ENCODE results near the gene TCEA3. TPM values are rescaled to one million over a fixed set of nuclear protein-coding genes. Genes with fewer than 3 reads are reported as not detected.
A peak's percentile ranks its signal among the peaks of the same experiment; 100 is the strongest.

TCEA3 gene
- total RNA-seq, 1 experiment from 2014 or later: not detected

GRCh38 chr1:23368562-23369334 is 55.8 kb downstream of the TCEA3 start:
- Histone ChIP-seq H3K9me3 (peaks cover 29% of the 10 kb centered on the region), H3K36me3 (peaks cover 36% of the 10 kb centered on the region), H3K4me3 (peak overlapping the region; percentile 74), H3K27me3 (no peaks in the 10 kb centered on the region)
- DNase-seq: peak; percentile 93

- Histone ChIP-seq H3K36me3 (peaks cover 44% of the 10 kb centered on the region), H3K27me3 (no peaks in the 10 kb centered on the region), H3K4me3 (peak overlapping the region; percentile 74), H3K9me3 (peaks cover 36% of the 10 kb centered on the region)
- DNase-seq: peak; percentile 99
These were observed 56.6 kb downstream of the TCEA3 start for GRCh38 chr1:23367791-23368561.

- DNase-seq: no peak
- Histone ChIP-seq H3K4me3 (peak overlapping the region; percentile 74), H3K27me3 (no peaks in the 10 kb centered on the region), H3K9me3 (peaks cover 42% of the 10 kb centered on the region), H3K36me3 (peaks cover 49% of the 10 kb centered on the region)
These were observed 57.1 kb downstream of the TCEA3 start for GRCh38 chr1:23367451-23367790.

GRCh38 chr1:23366598-23366997 is 58.0 kb downstream of the TCEA3 start:
- H3K36me3 ChIP-seq: peaks cover 58% of the 10 kb centered on the region
- no peak for DNase-seq
- no peak overlapping the region for H3K4me3 ChIP-seq
- H3K9me3 ChIP-seq: peaks cover 50% of the 10 kb centered on the region
- H3K27me3 ChIP-seq: no peaks in the 10 kb centered on the region

GRCh38 chr1:23366146-23366545 is 58.4 kb downstream of the TCEA3 start:
- Histone ChIP-seq H3K27me3 (no peaks in the 10 kb centered on the region), H3K9me3 (peaks cover 55% of the 10 kb centered on the region)

GRCh38 chr1:23362218-23362713 is 62.3 kb downstream of the TCEA3 start:
- peaks cover 76% of the 10 kb centered on the region for H3K9me3 ChIP-seq
- H3K27me3 ChIP-seq: no peaks in the 10 kb centered on the region
- DNase-seq: no peak
- H3K4me3 ChIP-seq: no peak overlapping the region
- H3K36me3 ChIP-seq: peaks cover 87% of the 10 kb centered on the region

More at GRCh38 chr1:23366146-23366545, 58.4 kb downstream of the TCEA3 start:
- Histone ChIP-seq H3K4me3 (no peak overlapping the region), H3K36me3 (peaks cover 62% of the 10 kb centered on the region)
- DNase-seq: no peak

GRCh38 chr1:23358310-23358875 is 66.2 kb downstream of the TCEA3 start:
- Histone ChIP-seq H3K36me3 (peaks cover 53% of the 10 kb centered on the region), H3K4me3 (no peak overlapping the region)
- no peak for DNase-seq

GRCh38 chr1:23357138-23357908 is 67.2 kb downstream of the TCEA3 start:
- H3K36me3 ChIP-seq: peaks cover 42% of the 10 kb centered on the region

More at GRCh38 chr1:23358310-23358875, 66.2 kb downstream of the TCEA3 start:
- Histone ChIP-seq H3K9me3 (peaks cover 46% of the 10 kb centered on the region), H3K27me3 (no peaks in the 10 kb centered on the region)

GRCh38 chr1:23356471-23357137 is 67.9 kb downstream of the TCEA3 start:
- H3K4me3 ChIP-seq: no peak overlapping the region
- H3K27me3 ChIP-seq: no peaks in the 10 kb centered on the region
- peaks cover 28% of the 10 kb centered on the region for H3K9me3 ChIP-seq
- H3K36me3 ChIP-seq: peaks cover 35% of the 10 kb centered on the region
- no peak for DNase-seq

More at GRCh38 chr1:23357138-23357908, 67.2 kb downstream of the TCEA3 start:
- Histone ChIP-seq H3K9me3 (peaks cover 35% of the 10 kb centered on the region), H3K27me3 (no peaks in the 10 kb centered on the region), H3K4me3 (no peak overlapping the region)
- DNase-seq: no peak

GRCh38 chr1:23354245-23354644 is 70.3 kb downstream of the TCEA3 start:
- Histone ChIP-seq H3K36me3 (peaks cover 12% of the 10 kb centered on the region), H3K4me3 (no peak overlapping the region), H3K9me3 (peaks cover 5% of the 10 kb centered on the region), H3K27me3 (no peaks in the 10 kb centered on the region)
- no peak for DNase-seq

GRCh38 chr1:23352096-23352695 is 72.4 kb downstream of the TCEA3 start:
- no peak for DNase-seq
- H3K36me3 ChIP-seq: peaks cover 3% of the 10 kb centered on the region; the same call in 1 of the 2 replicates
- no peaks in the 10 kb centered on the region; the same call in 1 of the 2 replicates for H3K9me3 ChIP-seq
- no peaks in the 10 kb centered on the region for H3K27me3 ChIP-seq
- H3K4me3 ChIP-seq: no peak overlapping the region

- Histone ChIP-seq H3K27me3 (no peaks in the 10 kb centered on the region), H3K4me3 (no peak overlapping the region), H3K36me3 (peaks cover 9% of the 10 kb centered on the region), H3K9me3 (no peaks in the 10 kb centered on the region)
- no peak for DNase-seq
These were observed 78.6 kb downstream of the TCEA3 start for GRCh38 chr1:23345920-23346319.

- peak overlapping the region; percentile 74 for H3K4me3 ChIP-seq
- H3K36me3 ChIP-seq: peaks cover 16% of the 10 kb centered on the region
- no peaks in the 10 kb centered on the region for H3K27me3 ChIP-seq
- H3K9me3 ChIP-seq: no peaks in the 10 kb centered on the region
- peak; percentile 30 for DNase-seq
These were observed 79.5 kb downstream of the TCEA3 start for GRCh38 chr1:23344987-23345472.

- H3K36me3 ChIP-seq: peaks cover 21% of the 10 kb centered on the region
- DNase-seq: peak; percentile 100
- H3K9me3 ChIP-seq: no peaks in the 10 kb centered on the region
- H3K4me3 ChIP-seq: peak within 1 kb of the TSS; percentile 74
- H3K27me3 ChIP-seq: no peaks in the 10 kb centered on the region
These were observed 80.2 kb downstream of the TCEA3 start, which contains the start of gene HNRNPR for GRCh38 chr1:23344111-23344986. HNRNPR (minus strand) TSS chr1:23344284; CDS start chr1:23341008, 3,276 bp downstream.

Measured in MG63 (cell line).